Suprapubic skin (tissue), 4 donors: ENCODE measurements around the gene TFF1. TPM values are rescaled to one million over a fixed set of nuclear protein-coding genes. Genes with fewer than 3 reads are reported as not detected.

ENCODE experiments used
- DNase-seq, 2 donors: peaks; one replicate each; pipeline ENCODE4 v3.0.0-alpha.2; 2019; ENCODE audit warnings: low spot score in 2 of 2
- H3K27ac ChIP-seq: fragments of 200-600 bp; sonication (generic); one replicate; pipeline ENCODE4 v1.5.1; 2019
- H3K27me3 ChIP-seq: fragments of 200-600 bp; sonication (generic); one replicate; pipeline ENCODE4 v1.5.1; 2019
- H3K36me3 ChIP-seq: fragments of 200-600 bp; sonication (generic); one replicate; pipeline ENCODE4 v1.5.1; 2019
- H3K4me1 ChIP-seq: fragments of 200-600 bp; sonication (generic); one replicate; pipeline ENCODE4 v1.5.1; 2019
- H3K4me3 ChIP-seq: fragments of 200-600 bp; sonication (generic); one replicate; pipeline ENCODE4 v1.5.1; 2019; ENCODE audit warnings: mild to moderate bottlenecking
- H3K9me3 ChIP-seq: fragments of 200-600 bp; sonication (generic); one replicate; pipeline ENCODE4 v1.5.1; 2019
- EP300 ChIP-seq: sonication (generic); formaldehyde crosslinking; IDR thresholded peaks from one replicate; pipeline ENCODE4 v1.6.1; 2017; ENCODE audit warnings: antibody characterized with exemption
- POLR2A ChIP-seq, 2 donors: fragments of 450-650 bp; IDR thresholded peaks; one replicate each; pipeline ENCODE4 v1.6.1; 2017; ENCODE audit warnings: antibody characterized with exemption in 2 of 2, mild to moderate bottlenecking in 2 of 2, moderate library complexity in 2 of 2
- POLR2AphosphoS5 ChIP-seq, 3 donors: sonication (generic); formaldehyde crosslinking; IDR thresholded peaks; one replicate each; pipeline ENCODE4 v1.6.1; 2017; ENCODE audit warnings: antibody characterized with exemption in 3 of 3
- WGBS: methylation state at CpG from one replicate; pipeline ENCODE4 v1.1.5; 2018; 5-methylcytosine and 5-hydroxymethylcytosine counted together
- total RNA-seq, 4 donors: library from RNA; depleted of rRNA; stranded (reverse); fragments of >200 nt; gene quantifications; one replicate each; pipeline ENCODE4 v1.1.0, GENCODE V29; 2016
- TF ChIP-seq, protein P1 (sequence below), 2 donors: fragments of 200-600 bp in 1 of 2; fragments of 450-650 bp in 1 of 2; sonication (generic) in 1 of 2; IDR thresholded peaks; one replicate each; pipeline ENCODE4 v1.5.1; 2016 to 2019; ENCODE audit warnings: antibody characterized with exemption in 2 of 2, mild to moderate bottlenecking in 1 of 2, moderate library complexity in 1 of 2

TFF1 gene
- total RNA-seq, 4 donors from 2014 or later: not detected

DNA sequence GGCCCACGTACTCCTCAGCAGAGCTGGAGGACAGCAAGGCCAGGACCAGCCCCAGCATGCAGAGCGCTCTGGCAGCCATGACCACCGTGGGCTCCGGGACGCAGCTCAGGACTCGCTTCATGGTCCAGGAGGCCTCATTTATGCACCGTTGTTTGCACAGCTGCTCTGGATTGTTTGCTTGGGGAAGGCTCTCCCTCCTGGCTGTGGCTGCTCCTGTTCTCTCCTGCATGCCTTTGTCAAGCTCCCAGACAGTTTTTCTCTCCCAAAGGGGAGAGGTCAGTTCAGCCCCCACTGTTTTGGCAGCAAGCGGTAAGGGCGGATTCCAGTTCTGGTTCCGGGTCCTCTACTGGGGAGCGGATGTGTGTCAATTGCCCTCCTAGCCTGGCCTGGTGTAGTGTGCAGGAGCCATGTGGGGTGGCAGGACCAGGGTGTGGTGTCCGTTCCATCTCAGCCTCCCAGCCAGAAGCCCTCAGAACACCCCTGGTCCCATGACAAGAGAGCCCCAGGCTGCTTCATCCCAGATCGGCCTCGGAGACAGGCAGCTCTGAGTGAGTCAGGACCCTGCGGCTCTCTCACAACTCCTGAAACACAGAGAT lies 50.9 kb downstream of the TFF1 start, which contains the start of gene TFF3:
Gene TFF3, minus strand, starts transcription at position 114 of the 596 bp plus-strand sequence. Its CDS starts 35 bp downstream, at position 79.
- no peak within 1 kb of the TSS for H3K27ac ChIP-seq
- no peak within 1 kb of the TSS for H3K4me3 ChIP-seq
- H3K27me3 ChIP-seq: peaks cover 5% of the 10 kb centered on the region
- 73% methylated on average over 13 of the region's 15 CpGs for WGBS
- no peaks in the 10 kb centered on the region for H3K36me3 ChIP-seq
- no peaks in the 10 kb centered on the region for H3K9me3 ChIP-seq
- TF ChIP-seq, protein P1, sequence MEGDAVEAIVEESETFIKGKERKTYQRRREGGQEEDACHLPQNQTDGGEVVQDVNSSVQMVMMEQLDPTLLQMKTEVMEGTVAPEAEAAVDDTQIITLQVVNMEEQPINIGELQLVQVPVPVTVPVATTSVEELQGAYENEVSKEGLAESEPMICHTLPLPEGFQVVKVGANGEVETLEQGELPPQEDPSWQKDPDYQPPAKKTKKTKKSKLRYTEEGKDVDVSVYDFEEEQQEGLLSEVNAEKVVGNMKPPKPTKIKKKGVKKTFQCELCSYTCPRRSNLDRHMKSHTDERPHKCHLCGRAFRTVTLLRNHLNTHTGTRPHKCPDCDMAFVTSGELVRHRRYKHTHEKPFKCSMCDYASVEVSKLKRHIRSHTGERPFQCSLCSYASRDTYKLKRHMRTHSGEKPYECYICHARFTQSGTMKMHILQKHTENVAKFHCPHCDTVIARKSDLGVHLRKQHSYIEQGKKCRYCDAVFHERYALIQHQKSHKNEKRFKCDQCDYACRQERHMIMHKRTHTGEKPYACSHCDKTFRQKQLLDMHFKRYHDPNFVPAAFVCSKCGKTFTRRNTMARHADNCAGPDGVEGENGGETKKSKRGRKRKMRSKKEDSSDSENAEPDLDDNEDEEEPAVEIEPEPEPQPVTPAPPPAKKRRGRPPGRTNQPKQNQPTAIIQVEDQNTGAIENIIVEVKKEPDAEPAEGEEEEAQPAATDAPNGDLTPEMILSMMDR (IDR thresholded peaks at IDR 0.05): no peak
- TF ChIP-seq POLR2A (IDR thresholded peaks at IDR 0.05) (no peak), EP300 (no peak), POLR2AphosphoS5 (IDR thresholded peaks at IDR 0.05) (no peak)
- H3K4me1 ChIP-seq: peaks cover under 1% of the 10 kb centered on the region
- DNase-seq: no peak

DNA sequence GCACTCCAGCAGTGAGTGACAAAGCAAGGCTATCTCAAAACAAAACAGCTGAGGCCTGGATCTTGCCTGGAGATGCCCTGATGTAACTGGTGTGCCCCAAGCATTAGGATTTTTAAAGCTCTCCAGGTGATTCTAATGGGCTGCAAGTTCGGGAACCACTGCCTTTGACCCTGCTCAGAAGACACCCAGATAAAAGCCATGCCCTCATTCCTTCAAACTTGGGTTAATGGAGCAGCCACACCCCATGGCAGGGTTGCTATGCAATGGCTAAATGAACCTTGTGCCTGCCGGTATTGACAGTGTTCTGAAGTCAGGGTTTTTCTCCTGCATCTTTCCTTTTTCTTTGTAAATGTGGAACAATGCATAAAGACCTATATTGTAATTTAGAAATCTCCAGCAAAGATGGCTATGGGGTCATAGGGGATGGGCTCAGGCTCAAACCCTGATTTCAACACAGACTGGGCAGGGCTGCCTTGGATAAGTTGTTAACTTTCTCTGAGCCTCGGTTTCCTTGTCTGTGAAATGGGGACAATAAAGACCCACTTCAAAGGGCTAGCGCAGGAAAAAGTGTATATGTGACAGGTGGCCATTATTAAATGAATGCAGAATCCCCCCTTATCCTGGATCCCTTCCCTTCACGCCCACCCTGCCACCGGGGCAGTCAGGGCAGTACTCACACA lies 51.6 kb downstream of the TFF1 start:
- Histone ChIP-seq H3K4me1 (peaks cover 5% of the 10 kb centered on the region), H3K27me3 (peaks cover 7% of the 10 kb centered on the region), H3K9me3 (no peaks in the 10 kb centered on the region), H3K27ac (no peak overlapping the region), H3K36me3 (no peaks in the 10 kb centered on the region), H3K4me3 (no peak overlapping the region)
- TF ChIP-seq POLR2AphosphoS5 (IDR thresholded peaks at IDR 0.05): no peak
- TF ChIP-seq, protein P1 (IDR thresholded peaks at IDR 0.05): no peak
- no peak for TF ChIP-seq EP300
- TF ChIP-seq POLR2A (IDR thresholded peaks at IDR 0.05): no peak
- DNase-seq: no peak
- WGBS: 80% methylated on average over 5 of the region's 6 CpGs

DNA sequence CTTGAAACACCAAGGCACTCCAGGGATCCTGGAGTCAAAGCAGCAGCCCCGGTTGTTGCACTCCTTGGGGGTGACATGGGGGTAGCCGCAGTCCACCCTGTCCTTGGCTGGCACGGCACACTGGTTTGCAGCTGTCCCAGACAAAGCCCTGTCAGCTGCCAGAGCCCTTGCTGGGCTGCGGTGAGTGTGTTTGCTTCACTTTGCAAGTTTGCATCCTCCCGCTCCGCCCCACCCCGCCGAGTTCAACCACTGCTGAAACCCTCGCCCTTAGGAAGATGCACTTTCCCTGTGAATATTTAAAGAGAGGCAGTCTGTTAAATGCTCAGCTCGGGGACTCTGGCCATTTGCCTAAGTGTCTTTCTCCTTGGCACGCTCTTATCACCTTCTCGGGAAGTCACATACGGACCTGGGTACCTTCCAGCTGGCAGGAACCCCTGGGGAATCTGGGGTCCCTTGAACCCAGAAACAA lies 52.8 kb downstream of the TFF1 start:
- no peak for TF ChIP-seq POLR2A (IDR thresholded peaks at IDR 0.05)
- TF ChIP-seq POLR2AphosphoS5 (IDR thresholded peaks at IDR 0.05): no peak
- no peak for TF ChIP-seq EP300
- TF ChIP-seq, protein P1 (IDR thresholded peaks at IDR 0.05): no peak
- Histone ChIP-seq H3K9me3 (no peaks in the 10 kb centered on the region), H3K27ac (no peak overlapping the region), H3K27me3 (peaks cover 7% of the 10 kb centered on the region), H3K4me1 (peaks cover 9% of the 10 kb centered on the region), H3K36me3 (no peaks in the 10 kb centered on the region), H3K4me3 (no peak overlapping the region)
- DNase-seq: peak in 1 of 2 donors; percentile 74
- WGBS: 51% methylated on average over 9 of the region's 13 CpGs

DNA sequence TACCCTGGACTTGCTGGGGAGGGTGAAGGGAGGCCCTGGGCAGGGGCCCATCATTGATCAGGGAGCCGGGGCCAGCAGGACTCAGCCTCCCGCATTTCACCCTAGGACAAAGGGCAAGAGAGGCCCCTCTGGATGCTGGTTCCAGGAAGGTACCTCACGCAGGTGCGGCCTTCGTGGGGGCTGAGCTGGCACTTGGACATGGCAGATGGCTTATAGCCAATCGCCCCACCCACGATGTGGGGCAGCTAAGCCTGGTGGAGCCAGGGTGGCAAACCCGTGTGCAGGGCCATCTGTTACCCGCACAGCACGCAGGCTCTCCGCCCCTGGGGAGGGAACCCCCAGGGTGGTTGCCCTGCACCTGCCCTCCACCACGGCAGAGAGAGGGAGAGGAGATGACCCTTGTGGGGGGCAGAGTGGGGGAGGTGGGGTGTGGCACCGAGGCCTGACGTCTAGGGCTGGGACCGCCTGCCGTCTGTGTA lies 53.7 kb downstream of the TFF1 start:
- Histone ChIP-seq H3K4me1 (peaks cover 9% of the 10 kb centered on the region), H3K4me3 (no peak overlapping the region), H3K27ac (no peak overlapping the region), H3K27me3 (peaks cover 2% of the 10 kb centered on the region), H3K9me3 (no peaks in the 10 kb centered on the region), H3K36me3 (no peaks in the 10 kb centered on the region)
- no peak for DNase-seq
- TF ChIP-seq POLR2A (IDR thresholded peaks at IDR 0.05) (no peak), EP300 (no peak), POLR2AphosphoS5 (IDR thresholded peaks at IDR 0.05) (no peak)
- TF ChIP-seq, protein P1 (IDR thresholded peaks at IDR 0.05): no peak
- 74% methylated on average over 4 of the region's 16 CpGs for WGBS

Other genes with a start within 250 kb of the TFF1 start
- gene ABCG1, start 147.4 kb downstream of the TFF1 start, total RNA-seq: 10 to 100 TPM; 32.0 to 54.0 (median 35.2) TPM
- gene TFF3, start 51.1 kb downstream of the TFF1 start, total RNA-seq: 1 to 10 TPM in 3 of 4 donors, not detected in 1; 1.9 to 8.0 (median 5.5) TPM
- not detected for gene TFF2, start 15.5 kb downstream of the TFF1 start, total RNA-seq
- gene TMPRSS3, start 29.5 kb upstream of the TFF1 start, total RNA-seq: 1 to 10 TPM in 2 of 4 donors, under 1 TPM in 1, not detected in 1; 0.34 to 1.6 (median 1.0) TPM
- 1 to 10 TPM in 1 of 4 donors, under 1 TPM in 2, not detected in 1; 0.36 to 1.0 (median 0.47) TPM for gene UBASH3A, start 37.4 kb upstream of the TFF1 start, total RNA-seq
- gene RSPH1, start 129.7 kb upstream of the TFF1 start, total RNA-seq: 1 to 10 TPM in 3 of 4 donors, under 1 TPM in 1; 0.81 to 3.2 (median 2.0) TPM
- 10 to 100 TPM; 10.2 to 23.1 (median 19.6) TPM for gene SLC37A1, start 147.3 kb upstream of the TFF1 start, total RNA-seq